ENCODE measurements around the gene HMCN1.

DNA sequence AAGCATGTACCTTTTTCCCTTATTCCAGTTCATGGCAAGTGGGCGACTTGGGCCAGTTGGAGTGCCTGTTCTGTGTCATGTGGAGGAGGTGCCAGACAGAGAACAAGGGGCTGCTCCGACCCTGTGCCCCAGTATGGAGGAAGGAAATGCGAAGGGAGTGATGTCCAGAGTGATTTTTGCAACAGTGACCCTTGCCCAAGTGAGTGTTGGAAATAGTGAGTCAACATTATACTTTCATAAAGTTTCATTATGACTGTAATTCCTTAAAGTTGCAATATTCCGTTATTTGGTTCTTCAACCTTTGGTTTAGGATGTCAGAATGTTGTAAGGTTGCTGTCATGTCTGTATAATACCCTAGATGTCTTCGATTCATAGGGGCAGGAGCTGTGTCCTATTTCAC is 410.3 kb downstream of the HMCN1 start:
- TF ChIP-seq, protein P1, sequence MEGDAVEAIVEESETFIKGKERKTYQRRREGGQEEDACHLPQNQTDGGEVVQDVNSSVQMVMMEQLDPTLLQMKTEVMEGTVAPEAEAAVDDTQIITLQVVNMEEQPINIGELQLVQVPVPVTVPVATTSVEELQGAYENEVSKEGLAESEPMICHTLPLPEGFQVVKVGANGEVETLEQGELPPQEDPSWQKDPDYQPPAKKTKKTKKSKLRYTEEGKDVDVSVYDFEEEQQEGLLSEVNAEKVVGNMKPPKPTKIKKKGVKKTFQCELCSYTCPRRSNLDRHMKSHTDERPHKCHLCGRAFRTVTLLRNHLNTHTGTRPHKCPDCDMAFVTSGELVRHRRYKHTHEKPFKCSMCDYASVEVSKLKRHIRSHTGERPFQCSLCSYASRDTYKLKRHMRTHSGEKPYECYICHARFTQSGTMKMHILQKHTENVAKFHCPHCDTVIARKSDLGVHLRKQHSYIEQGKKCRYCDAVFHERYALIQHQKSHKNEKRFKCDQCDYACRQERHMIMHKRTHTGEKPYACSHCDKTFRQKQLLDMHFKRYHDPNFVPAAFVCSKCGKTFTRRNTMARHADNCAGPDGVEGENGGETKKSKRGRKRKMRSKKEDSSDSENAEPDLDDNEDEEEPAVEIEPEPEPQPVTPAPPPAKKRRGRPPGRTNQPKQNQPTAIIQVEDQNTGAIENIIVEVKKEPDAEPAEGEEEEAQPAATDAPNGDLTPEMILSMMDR (IDR thresholded peaks at IDR 0.05; ENCODE audit: low read length) = no peak
- no peak for TF ChIP-seq EZH2 (optimal IDR thresholded peaks at IDR 0.05; ENCODE audit: low read depth, low read length)
- no peak for TF ChIP-seq EZH2phosphoT487 (IDR thresholded peaks at IDR 0.05; ENCODE audit: low read length)
